Spleen (tissue), 7 donors: ENCODE results near the gene ZNF644.

Source experiments
- CTCF ChIP-seq, 11 experiments: fragments of 200-600 bp in 7 of 11; fragments of 450-650 bp in 4 of 11; sonication (generic) in 4 of 11; IDR thresholded peaks in 8 of 11; conservative IDR thresholded peaks in 3 of 11; 1 replicate in 7 of 11; 2 replicates in 4 of 11; pipeline versions ENCODE4 v1.4.0 to v1.8.0; 2016 to 2021; ENCODE audit warnings: antibody characterized with exemption in 11 of 11, inconsistent platforms in 4 of 11, mild to moderate bottlenecking in 1 of 11
- POLR2AphosphoS5 ChIP-seq, 3 donors: sonication (generic); formaldehyde crosslinking; IDR thresholded peaks; one replicate each; pipeline ENCODE4 v1.5.1; 2017; ENCODE audit warnings: antibody characterized with exemption in 3 of 3
- donor health status: DM: no; HTN: no; CAD: no; lungs with moderate emphysema.
- donor health status: DM: no; HTN: no; CAD: no.
- donor health status: DM: no; HTN: no; CAD: no.

DNA sequence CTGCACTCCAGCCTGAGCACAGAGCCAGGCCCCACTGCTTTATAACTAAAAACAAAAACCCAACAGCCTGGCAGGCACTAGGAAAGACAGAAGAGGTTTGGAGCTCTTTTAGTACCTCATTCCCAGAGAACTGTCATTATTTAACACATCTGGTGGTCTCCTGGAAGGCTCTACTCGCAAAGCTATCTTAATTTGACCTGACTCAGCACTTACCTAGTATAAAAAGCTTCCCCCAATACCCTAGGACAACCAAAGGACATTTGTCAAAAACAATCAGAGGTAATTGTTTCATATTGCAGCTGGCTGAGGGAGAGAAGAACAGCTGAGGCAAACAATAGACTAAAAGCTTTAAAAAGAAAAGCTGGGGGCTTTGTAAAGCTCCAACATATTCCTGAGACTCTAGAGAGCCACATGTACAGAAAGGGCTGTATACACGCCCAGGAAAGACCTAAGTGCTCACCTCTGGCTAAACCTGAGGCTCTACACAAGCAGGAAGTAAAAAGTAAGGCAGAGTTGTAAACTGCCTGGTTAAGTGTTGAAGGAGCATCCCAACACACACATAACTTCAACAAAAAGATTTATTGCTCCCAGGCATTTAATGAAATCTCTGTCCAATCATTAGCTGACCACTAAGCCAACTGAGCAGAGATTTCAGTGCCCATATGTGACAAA is 25.0 kb downstream of the ZNF644 start:
- no peak for TF ChIP-seq CTCF (IDR thresholded peaks at IDR 0.05 in 8 of 11, conservative IDR thresholded peaks at IDR 0.05 in 3 of 11)
- TF ChIP-seq POLR2AphosphoS5 (IDR thresholded peaks at IDR 0.05): no peak
